NCI-H460 (cell line): ENCODE data around the gene MUC20. TPM values are rescaled to one million over a fixed set of nuclear protein-coding genes. Genes with fewer than 3 reads are reported as not detected.
"Not testable (repeated sequence)": the region's sequence is repeated elsewhere in the genome, so short reads cannot be mapped to it uniquely, and the experiment has no call there.

Experiments
- DNase-seq: peaks from one replicate; pipeline ENCODE4 v3.0.0-alpha.2; 2016; ENCODE audit warnings: low read depth; ENCODE audit errors: extremely low read depth
- polyA plus RNA-seq: library from polyadenylated mRNA; depleted of rRNA; stranded (reverse); fragments of >200 nt; gene quantifications from 2 replicates; pipeline ENCODE4 v1.2.3, GENCODE V29; 2014; cell fraction: nucleus; rRNA removed
- total RNA-seq: library from RNA; depleted of rRNA; stranded (reverse); fragments of >200 nt; shearing (Covaris generic); gene quantifications from 2 replicates; pipeline ENCODE4 v1.2.3, GENCODE V29; 2014; rRNA removed

The MUC20 gene
- total RNA-seq: 0.15 and 0.23 TPM in 2 replicates
- polyA plus RNA-seq: 0.14 TPM in 1 of 2 replicates, not detected in the other

DNA sequence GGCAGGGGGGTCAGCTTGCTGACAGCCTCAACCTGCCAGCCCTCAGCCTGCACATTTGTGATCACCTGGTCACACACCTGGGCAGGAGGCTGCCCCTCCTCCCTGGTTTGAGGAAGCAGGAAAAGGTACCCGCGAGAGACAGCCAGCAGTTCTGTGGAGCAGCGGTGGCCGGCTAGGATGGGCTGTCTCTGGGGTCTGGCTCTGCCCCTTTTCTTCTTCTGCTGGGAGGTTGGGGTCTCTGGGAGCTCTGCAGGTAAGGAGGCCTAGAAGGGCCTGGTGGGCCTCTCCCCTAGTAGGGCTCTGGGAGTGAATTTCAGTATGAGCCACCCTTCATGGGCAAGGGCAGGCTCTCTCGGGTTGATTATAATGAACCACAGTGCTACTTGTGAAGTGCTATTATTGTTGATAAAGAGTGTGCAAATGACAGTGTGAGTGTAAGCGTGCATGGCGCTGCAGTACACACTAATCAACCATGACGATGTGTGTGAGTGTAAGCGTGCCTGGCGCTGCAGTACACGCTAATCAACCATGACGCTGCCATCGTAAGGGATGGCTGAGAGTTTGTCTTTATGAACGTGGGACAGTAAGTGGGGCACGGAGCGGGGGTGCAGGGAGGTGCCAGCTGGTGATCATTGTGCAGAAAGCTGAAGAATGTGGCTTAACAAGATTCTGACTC, at the start of gene MUC20:
Gene MUC20, plus strand, starts transcription at position 148 of the 676 bp plus-strand sequence. Its CDS starts 30 bp downstream, at position 178.
- not testable (repeated sequence) for DNase-seq

GRCh38 chr3:195671283-195671682, 49.5 kb upstream of the MUC20 start:
- not testable (repeated sequence) for DNase-seq

DNA sequence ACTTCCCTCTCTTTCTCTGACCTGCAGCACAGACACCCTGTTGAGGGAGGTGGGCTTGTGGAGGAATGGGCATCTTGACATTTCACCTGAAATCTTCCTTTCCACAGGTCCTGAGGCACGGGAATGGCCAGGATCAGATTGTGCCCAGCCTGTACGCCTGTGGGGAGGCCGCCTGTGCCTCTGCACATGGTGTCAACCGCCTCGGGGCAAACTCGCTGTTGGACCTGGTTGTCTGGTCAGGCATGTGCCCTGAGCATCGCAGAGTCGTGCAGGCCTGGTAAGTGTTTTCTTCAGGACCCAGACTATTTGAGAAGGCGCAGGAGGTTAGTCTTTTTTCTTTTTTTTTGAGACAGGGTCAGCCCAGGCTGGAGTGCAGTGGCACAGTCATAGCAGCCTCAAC, 47.1 kb upstream of the MUC20 start:
- DNase-seq: not testable (repeated sequence)

DNA sequence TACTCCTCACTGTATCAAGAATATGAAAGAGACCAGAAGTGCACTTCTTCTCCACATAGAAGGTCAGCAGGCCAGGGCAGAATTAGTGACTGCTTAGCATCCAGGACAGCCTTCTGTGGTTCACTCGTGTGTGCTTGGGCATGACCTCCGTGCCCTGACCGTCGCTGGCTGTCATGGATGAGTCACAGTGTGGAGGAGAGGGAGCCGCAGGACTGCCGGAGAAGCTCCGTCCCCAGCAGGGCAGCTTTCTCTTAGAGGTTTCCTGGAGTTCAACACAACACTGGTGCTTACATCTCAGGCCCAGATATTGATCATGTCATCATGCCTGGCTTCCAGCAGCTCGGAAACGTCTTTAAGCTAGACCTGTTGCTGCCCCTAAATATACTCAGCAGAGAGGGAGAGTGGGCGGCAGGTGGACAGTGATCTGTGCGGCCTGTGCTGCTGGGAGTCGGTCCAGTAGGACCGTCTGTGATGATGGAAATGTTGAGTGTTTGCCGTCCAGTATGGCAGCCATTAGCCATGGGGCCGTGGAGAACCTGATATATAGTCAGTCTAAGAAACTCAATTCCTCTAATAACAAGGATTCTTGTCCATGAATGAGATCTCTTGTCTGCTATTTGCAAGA, 42.3 kb upstream of the MUC20 start:
- DNase-seq: not testable (repeated sequence)

DNA sequence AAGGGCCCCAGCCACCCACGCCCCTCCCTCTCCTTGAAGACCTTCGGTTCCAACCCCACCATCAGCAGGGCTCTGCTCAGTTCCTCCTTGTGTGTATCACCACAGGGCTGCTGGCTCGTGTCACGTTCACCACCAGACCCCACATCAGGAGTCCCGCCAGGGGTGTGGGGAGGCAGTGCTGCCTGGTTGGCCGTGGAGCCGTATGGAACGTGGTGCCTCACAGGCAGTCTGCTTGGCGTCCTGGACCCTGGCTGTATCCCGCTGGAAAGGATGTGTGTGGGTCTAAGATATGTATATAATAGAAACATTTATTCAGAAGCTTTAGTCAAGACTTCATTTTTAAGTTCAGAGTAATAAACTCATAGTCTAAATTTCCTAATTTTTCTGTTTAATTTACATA, 40.1 kb upstream of the MUC20 start:
- DNase-seq: not testable (repeated sequence)

- DNase-seq: not testable (repeated sequence)
Observed at GRCh38 chr3:195681458-195682103, 39.2 kb upstream of the MUC20 start.

DNA sequence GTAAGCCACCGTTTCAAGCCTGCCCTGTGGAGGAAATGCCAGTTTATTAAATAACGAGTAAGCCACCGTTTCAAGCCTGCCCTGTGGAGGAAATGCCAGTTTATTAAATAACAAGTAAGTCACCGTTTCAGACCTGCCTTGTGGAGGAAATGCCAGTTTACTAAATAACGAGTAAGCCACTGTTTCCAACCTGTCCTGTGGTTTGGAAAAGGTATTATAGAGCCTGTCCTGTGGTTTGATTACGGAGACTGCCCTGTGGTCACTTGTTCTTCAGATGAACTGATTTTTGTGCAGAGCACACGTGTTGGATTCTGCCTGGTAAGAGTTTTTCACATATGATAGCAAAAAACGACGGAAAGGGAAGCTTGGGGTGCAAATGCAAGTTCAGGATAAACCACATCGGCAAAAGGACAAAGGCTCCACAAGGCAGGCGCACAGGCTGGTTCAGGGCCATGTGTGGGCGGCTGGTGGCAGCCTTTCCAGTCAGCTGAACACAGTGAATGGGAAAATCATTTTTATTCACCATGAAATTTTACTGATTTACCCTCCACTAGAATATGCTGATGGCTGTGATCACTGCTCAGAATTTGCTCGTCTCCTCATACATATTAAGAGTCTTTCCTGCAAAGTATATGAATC, 38.6 kb upstream of the MUC20 start:
- not testable (repeated sequence) for DNase-seq

DNA sequence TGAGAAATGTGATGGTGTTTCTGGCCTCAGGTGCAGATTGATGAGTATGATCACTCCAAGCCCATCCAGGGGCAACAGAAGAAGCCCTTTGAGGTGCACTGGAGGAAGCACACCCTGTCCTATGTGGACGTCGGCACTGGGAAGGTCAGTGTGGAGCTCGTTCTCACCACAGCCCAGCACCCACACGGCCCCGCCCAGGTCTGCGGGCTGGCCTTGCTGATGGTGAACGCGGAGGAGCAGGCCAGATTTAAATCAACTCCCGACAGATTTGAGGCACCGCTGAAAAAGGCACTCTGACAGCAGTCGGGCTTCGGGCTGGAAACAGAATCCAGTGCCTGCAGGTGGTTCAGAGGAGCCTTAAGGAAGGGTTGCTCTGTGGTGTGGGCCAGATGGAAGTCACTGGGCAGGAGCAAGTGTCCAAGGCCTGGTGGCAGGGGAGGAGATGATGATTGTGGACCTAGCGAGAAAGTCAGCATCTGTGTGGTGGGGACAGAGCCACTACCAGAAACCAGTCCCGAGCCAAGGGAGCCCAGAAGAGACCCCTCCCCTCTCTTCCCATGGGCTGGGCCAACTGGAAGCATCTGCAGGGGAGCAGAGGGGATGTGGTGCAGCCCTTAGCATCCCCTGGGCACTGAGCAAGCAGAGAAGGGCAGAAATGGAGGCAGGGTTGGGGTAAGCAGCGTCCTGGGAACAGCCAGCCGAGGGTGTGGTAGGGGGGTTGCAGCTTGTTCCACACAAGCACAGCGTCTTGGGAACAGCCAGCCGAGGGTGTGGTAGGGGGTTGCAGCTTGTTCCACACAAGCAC, 36.9 kb upstream of the MUC20 start:
- not testable (repeated sequence) for DNase-seq

DNA sequence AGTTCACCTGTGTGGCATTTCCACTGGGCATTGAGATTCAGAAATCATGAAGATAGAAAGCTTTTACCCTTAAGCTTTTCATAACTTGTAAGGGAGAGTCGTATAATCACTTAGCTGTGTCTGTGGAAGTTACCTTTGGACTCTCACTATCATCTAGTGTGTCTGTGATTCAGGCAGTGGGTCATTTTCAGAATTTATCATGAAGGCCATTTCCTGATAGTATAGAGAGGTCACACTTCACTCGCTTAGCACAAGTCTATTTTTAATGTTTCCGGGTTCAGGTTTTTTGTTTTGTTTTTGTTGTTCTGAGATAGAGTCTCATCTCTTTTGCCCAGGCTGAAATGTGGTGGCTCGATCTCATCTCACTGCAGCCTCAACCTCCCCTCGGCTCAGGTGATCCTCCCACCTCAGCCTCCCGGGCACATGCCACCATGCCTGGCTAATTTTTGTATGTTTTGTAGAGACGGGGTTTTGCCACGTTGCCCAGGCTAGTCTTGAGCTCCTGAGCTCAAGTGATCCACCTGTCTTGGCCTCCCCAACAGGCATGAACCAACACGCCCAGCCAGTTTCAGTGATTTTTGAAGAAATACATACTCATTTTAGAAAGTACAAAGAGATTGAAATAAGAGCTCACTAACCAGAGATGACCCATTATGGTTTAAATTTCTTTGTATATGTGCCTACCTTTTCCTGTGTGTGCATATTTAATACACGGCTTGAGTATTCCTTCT, 36.1 kb upstream of the MUC20 start:
- not testable (repeated sequence) for DNase-seq

DNA sequence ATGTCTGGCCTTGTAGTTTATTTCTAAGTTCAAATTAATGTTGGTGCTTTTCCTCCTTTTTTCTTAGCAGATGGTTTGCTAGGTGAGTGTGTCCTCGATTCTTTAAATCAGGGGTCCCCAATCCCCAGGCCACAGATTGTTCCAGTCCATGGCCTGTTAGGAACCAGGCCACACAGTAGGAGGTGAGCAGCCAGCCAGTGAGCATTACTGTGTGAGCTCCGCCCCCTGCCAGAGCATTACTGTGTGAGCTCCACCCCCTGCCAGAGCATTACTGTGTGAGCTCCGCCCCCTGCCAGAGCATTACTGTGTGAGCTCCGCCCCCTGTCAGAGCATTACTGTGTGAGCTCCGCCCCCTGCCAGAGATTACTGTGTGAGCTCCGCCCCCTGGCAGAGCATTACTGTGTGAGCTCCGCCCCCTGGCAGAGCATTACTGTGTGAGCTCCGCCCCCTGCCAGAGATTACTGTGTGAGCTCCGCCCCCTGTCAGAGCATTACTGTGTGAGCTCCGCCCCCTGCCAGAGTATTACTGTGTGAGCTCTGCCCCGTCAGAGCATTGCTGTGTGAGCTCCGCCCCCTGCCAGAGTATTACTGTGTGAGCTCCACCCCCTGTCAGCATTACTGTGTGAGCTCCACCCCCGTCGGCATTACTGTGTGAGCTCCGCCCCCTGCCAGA, 34.1 kb upstream of the MUC20 start:
- not testable (repeated sequence) for DNase-seq

GRCh38 chr3:195687209-195687760, 33.5 kb upstream of the MUC20 start:
- DNase-seq: peak; percentile 53

GRCh38 chr3:195688471-195689183, 32.2 kb upstream of the MUC20 start:
- DNase-seq: not testable (repeated sequence)

- not testable (repeated sequence) for DNase-seq
Observed at GRCh38 chr3:195689184-195690070, 31.4 kb upstream of the MUC20 start.

- no peak for DNase-seq
Observed at GRCh38 chr3:195690951-195691350, 29.8 kb upstream of the MUC20 start.

DNA sequence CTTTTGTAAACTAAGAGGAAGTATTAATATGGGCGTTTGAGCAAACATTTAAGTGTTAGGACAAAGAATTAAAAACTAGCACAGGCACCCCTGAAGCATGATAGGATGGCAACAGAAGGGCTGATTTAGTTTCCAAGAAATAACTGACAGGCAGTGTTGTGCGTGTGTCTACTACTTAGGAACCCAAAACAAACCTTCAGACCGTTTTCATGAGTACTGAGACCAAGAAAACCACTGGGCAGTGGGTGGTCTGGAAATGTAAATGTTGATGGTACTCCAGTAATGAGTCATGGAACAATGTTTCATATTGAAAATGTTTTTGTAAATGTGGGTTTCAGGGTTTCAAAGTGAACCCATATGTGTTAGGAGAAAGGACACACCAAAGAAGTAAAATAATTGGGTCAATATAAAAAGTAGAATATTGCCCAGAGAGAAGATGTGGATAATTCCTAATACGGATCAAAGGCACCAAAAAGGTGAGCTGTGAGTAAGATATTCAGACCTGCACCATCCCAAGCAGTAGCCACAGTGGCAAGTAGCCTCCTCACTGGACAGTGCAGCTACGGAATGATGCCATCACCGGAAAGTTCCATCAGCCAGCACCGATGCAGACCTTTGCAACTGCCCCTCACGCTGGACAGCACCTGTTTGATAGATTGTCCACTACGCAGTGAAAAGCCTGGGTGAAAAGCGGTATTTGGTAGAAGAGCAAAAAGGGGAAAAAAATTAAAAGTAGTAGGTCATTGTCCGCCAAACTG, 29.0 kb upstream of the MUC20 start:
- DNase-seq: not testable (repeated sequence)

GRCh38 chr3:195692354-195692685, 28.5 kb upstream of the MUC20 start:
- DNase-seq: no peak
